HEK293T (cell line): ENCODE measurements around the gene CLRN3.

Source experiments
- CTCF ChIA-PET: fragments of 350-600 bp; formaldehyde crosslinking; extraction: SDS; loops from one replicate; lab custom pipeline; 2021; ENCODE audit warnings: antibody characterized with exemption, inconsistent platforms; lab: Yijun Ruan, JAX
- POLR2A ChIA-PET: fragments of 350-600 bp; formaldehyde crosslinking; extraction: SDS; loops from one replicate; lab custom pipeline; 2020; ENCODE audit warnings: antibody characterized with exemption, inconsistent platforms; lab: Yijun Ruan, JAX
- DNase-seq: peaks from one replicate; pipeline ENCODE4 v3.0.0; 2012; ENCODE audit warnings: mixed read lengths; ENCODE audit errors: extremely low spot score
- ARNT ChIP-seq: fragments of 450-650 bp; IDR thresholded peaks from 2 replicates; pipeline ENCODE4 v1.6.1; 2017; ENCODE audit warnings: mild to moderate bottlenecking
- BHLHE40 ChIP-seq: fragments of 450-650 bp; IDR thresholded peaks from 2 replicates; pipeline ENCODE4 v1.6.1; 2016; ENCODE audit warnings: mild to moderate bottlenecking, moderate library complexity, borderline replicate concordance
- CTBP1 ChIP-seq: fragments of 450-650 bp; IDR thresholded peaks from 2 replicates; pipeline ENCODE4 v1.6.1; 2016; ENCODE audit warnings: borderline replicate concordance
- ELF4 ChIP-seq: fragments of 450-650 bp; IDR thresholded peaks from 2 replicates; pipeline ENCODE4 v1.6.1; 2017; ENCODE audit warnings: antibody characterized with exemption
- FOXA1 ChIP-seq: fragments of 450-650 bp; IDR thresholded peaks from 2 replicates; pipeline ENCODE4 v1.6.1; 2016; ENCODE audit warnings: mild to moderate bottlenecking
- FOXK2 ChIP-seq: fragments of 450-650 bp; IDR thresholded peaks from 2 replicates; pipeline ENCODE4 v1.6.1; 2016; ENCODE audit warnings: mild to moderate bottlenecking
- FOXM1 ChIP-seq: fragments of 450-650 bp; IDR thresholded peaks from 2 replicates; pipeline ENCODE4 v1.6.1; 2017; ENCODE audit warnings: mild to moderate bottlenecking, borderline replicate concordance
- HDGF ChIP-seq: fragments of 450-650 bp; IDR thresholded peaks from 2 replicates; pipeline ENCODE4 v1.6.1; 2017; ENCODE audit warnings: antibody characterized with exemption, borderline replicate concordance
- L3MBTL2 ChIP-seq: fragments of 450-650 bp; conservative IDR thresholded peaks from 2 replicates; pipeline ENCODE4 v1.6.1; 2016; ENCODE audit warnings: mild to moderate bottlenecking
- LEF1 ChIP-seq: fragments of 450-650 bp; IDR thresholded peaks from 2 replicates; pipeline ENCODE4 v1.6.1; 2017; ENCODE audit warnings: mild to moderate bottlenecking, borderline replicate concordance
- NFRKB ChIP-seq: fragments of 450-650 bp; IDR thresholded peaks from 2 replicates; pipeline ENCODE4 v1.6.1; 2016; ENCODE audit warnings: mild to moderate bottlenecking, moderate library complexity
- PKNOX1 ChIP-seq: fragments of 450-650 bp; IDR thresholded peaks from 2 replicates; pipeline ENCODE4 v1.6.1; 2016
- SP1 ChIP-seq: fragments of 450-650 bp; IDR thresholded peaks from 2 replicates; pipeline ENCODE4 v1.6.1; 2017
- SUZ12 ChIP-seq: fragments of 450-650 bp; IDR thresholded peaks from 2 replicates; pipeline ENCODE4 v1.6.1; 2016; ENCODE audit warnings: mild to moderate bottlenecking
- TARDBP ChIP-seq: fragments of 450-650 bp; IDR thresholded peaks from 2 replicates; pipeline ENCODE4 v1.6.1; 2016
- ZNF384 ChIP-seq: fragments of 450-650 bp; IDR thresholded peaks from 2 replicates; pipeline ENCODE4 v1.6.1; 2016

Gene CLRN3

DNA sequence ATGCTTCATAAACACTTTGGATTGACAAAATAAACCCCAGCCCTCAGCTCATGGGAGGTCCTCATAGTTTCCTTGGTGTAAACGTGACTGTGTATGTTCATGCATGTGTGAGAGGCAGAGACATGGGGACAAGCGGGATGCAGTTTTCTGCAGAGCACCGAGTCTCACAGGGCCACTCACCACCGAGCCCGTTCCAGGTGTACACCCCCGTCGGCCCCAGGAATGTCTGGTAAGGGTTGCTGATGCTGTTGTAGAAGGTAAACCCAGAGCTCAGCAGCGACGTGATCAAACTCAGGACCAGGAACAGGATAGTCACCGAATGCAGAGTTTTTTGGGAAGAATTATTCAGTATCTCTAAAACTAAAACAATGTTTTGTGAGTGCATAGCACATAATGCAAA, 9.2 kb downstream of the CLRN3 start:
- no peak for TF ChIP-seq NFRKB
- no peak for TF ChIP-seq PKNOX1
- no peak for TF ChIP-seq FOXA1
- no peak for TF ChIP-seq TARDBP
- no peak for TF ChIP-seq L3MBTL2
- TF ChIP-seq SP1 = no peak
- no peak for TF ChIP-seq ZNF384
- no peak for TF ChIP-seq FOXK2
- TF ChIP-seq HDGF = no peak
- no peak for TF ChIP-seq CTBP1
- TF ChIP-seq BHLHE40 = no peak
- TF ChIP-seq SUZ12 = no peak
- TF ChIP-seq FOXM1 = no peak
- no peak for TF ChIP-seq ARNT
- no peak for TF ChIP-seq LEF1
- DNase-seq = no peak
- ChIA-PET POLR2A (no interaction called here), CTCF (no interaction called here)

GRCh38 chr10:127882801-127883459, 9.8 kb downstream of the CLRN3 start:
- ChIA-PET CTCF (no interaction called here), POLR2A (no interaction called here)
- no peak for DNase-seq
- TF ChIP-seq NFRKB (no peak), PKNOX1 (no peak)

DNA sequence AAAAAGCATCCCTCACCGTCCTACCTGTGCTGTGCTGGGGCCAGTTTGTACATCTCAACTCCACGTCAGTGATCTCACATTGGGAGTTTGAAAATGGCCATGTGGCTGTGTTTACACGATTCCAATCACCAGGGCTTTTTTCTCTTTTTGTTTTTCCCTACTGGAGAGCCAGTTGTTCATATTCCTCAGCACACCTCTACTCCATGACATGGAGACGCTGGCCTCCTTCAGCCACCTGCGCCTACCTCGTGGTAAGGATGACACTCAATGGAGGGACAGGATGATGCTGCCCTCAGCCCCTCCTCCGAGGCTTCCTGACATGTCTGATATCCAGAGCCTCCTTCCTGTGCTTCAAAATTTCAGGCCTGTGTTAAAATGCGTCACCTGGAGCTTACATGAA, 10.3 kb downstream of the CLRN3 start:
- POLR2A ChIA-PET = no interaction called here
- CTCF ChIA-PET = no interaction called here
- TF ChIP-seq FOXM1 = no peak
- TF ChIP-seq NFRKB = no peak
- no peak for TF ChIP-seq FOXA1
- TF ChIP-seq ARNT = no peak
- TF ChIP-seq PKNOX1 = no peak
- no peak for TF ChIP-seq L3MBTL2
- no peak for TF ChIP-seq BHLHE40
- no peak for TF ChIP-seq SUZ12
- no peak for TF ChIP-seq LEF1
- TF ChIP-seq CTBP1 = no peak
- no peak for DNase-seq

- CTCF ChIA-PET = no interaction called here
- POLR2A ChIA-PET = no interaction called here
- no peak for DNase-seq
- TF ChIP-seq FOXK2 = no peak
- TF ChIP-seq L3MBTL2 = no peak
- TF ChIP-seq ARNT = no peak
- TF ChIP-seq CTBP1 = no peak
- no peak for TF ChIP-seq SUZ12
Measured at GRCh38 chr10:127881262-127881661, 11.5 kb downstream of the CLRN3 start.

DNA sequence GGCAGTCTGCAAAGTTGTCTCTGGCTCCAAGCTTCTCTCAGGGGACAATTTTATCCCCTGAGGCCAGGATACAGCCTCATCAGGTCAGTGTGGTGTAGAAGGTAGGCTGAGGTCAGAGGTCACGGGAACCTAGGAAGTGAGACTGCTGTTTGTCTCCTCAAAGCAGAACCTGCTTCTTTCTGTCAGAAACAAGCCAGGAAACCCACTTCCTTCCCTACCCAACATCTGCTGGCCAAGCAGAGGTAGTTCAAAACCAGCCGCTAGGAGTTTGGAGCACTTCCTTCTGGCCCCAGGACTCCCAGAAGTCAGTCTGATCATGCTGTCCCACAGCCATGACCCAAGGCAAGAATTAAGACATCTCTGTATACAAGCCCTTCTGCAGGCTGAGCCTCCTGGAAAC, 12.2 kb downstream of the CLRN3 start:
- POLR2A ChIA-PET = no interaction called here
- no peak for DNase-seq
- TF ChIP-seq SP1 = no peak
- TF ChIP-seq NFRKB = no peak
- no peak for TF ChIP-seq CTBP1
- no peak for TF ChIP-seq FOXK2
- no peak for TF ChIP-seq ZNF384
- TF ChIP-seq PKNOX1 = no peak
- no peak for TF ChIP-seq TARDBP
- no peak for TF ChIP-seq FOXM1
- TF ChIP-seq ELF4 = no peak
- no peak for TF ChIP-seq LEF1
- TF ChIP-seq L3MBTL2 = no peak
- TF ChIP-seq BHLHE40 = no peak
- TF ChIP-seq SUZ12 = no peak
- no peak for TF ChIP-seq FOXA1
- TF ChIP-seq HDGF = no peak
- TF ChIP-seq ARNT = no peak
- CTCF ChIA-PET = no interaction called here

DNA sequence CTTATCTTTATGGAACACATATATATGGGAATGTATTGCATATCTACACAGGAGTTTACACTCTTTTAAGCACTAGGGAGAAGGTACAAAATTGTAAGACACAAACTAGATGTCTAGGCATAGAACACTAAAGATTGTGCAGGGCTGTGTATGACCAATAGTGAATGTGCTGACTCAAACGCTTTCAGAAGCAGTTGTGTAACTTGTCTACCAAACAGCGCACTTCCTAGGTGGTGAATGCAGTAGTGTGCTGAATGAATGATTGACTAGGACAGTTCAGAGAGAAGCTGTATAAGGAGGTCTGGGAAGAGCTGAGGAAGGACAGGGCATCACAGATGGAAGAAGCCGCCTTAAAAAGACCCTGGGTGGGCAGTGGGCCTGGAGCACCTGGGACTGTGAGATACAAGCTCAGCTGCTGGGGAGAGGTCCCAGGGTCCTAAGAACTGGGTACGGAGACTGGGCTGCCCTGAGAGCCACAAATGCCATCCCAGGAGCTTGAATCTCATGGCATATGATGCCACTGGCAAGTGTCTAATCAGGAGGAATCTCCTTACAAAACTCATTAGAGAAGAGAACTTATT, 14.2 kb downstream of the CLRN3 start:
- CTCF ChIA-PET = no interaction called here
- no peak for DNase-seq
- POLR2A ChIA-PET = no interaction called here
- TF ChIP-seq FOXA1 (no peak), L3MBTL2 (no peak), ZNF384 (no peak), ELF4 (no peak), PKNOX1 (no peak), ARNT (no peak), CTBP1 (no peak), NFRKB (no peak), TARDBP (no peak), LEF1 (no peak), SUZ12 (no peak), HDGF (no peak), SP1 (no peak), BHLHE40 (no peak), FOXM1 (no peak), FOXK2 (no peak)
